Measurements from ENCODE around the gene GTF2A1L. TPM values are rescaled to one million over a fixed set of nuclear protein-coding genes. Genes with fewer than 3 reads are reported as not detected.
"Not testable (repeated sequence)": the region's sequence is repeated elsewhere in the genome, so short reads cannot be mapped to it uniquely, and the experiment has no call there.

GTF2A1L gene
- total RNA-seq, 1 donor from 2014 or later = not detected

DNA sequence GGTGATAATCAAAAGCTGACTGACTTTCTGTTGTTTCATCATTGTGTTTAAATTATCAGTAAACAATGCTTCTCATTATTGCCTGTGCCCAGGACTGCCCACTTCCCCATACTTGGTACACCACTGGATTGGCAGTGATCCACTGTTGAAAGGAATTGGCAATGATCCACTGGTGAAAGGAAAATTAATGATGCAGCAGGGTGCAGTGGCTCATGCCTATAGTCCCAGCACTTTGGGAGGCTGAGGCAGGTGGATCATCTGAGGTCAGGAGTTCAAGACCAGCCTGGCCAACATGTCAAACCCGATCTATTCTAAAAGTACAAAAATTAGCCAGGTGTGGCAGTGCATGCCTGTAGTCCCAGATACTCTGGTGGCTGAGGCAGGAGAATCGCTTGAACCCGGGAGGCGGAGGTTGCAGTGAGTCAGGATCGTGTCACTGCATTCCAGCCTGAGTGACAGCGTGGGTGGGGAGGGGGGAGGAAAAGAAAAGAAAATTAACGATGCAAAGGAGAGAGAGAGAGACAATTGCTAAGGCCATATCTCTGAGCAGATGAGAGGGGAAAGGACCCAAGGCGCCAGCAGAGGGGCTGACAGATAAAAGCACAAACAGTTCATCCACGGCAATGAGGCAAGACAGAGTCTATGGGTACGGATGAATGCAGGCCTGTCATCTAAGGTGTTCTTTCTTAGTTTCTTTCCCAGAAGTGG is 10.2 kb upstream of the GTF2A1L start:
- no peak overlapping the region for H3K27ac Mint-ChIP-seq (ENCODE audit: unreplicated experiment)
- H3K4me3 Mint-ChIP-seq (ENCODE audit: unreplicated experiment) = no peak overlapping the region
- H3K36me3 Mint-ChIP-seq (ENCODE audit: low read depth) = peaks cover 7% of the 10 kb centered on the region
- H3K27me3 Mint-ChIP-seq (ENCODE audit: low read depth) = no peaks in the 10 kb centered on the region
- TF ChIP-seq, protein P1, sequence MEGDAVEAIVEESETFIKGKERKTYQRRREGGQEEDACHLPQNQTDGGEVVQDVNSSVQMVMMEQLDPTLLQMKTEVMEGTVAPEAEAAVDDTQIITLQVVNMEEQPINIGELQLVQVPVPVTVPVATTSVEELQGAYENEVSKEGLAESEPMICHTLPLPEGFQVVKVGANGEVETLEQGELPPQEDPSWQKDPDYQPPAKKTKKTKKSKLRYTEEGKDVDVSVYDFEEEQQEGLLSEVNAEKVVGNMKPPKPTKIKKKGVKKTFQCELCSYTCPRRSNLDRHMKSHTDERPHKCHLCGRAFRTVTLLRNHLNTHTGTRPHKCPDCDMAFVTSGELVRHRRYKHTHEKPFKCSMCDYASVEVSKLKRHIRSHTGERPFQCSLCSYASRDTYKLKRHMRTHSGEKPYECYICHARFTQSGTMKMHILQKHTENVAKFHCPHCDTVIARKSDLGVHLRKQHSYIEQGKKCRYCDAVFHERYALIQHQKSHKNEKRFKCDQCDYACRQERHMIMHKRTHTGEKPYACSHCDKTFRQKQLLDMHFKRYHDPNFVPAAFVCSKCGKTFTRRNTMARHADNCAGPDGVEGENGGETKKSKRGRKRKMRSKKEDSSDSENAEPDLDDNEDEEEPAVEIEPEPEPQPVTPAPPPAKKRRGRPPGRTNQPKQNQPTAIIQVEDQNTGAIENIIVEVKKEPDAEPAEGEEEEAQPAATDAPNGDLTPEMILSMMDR (IDR thresholded peaks at IDR 0.05) = no peak
- DNase-seq (ENCODE audit: low spot score) = no peak
- no peaks in the 10 kb centered on the region for H3K9me3 Mint-ChIP-seq (ENCODE audit: low read depth)
- H3K4me1 Mint-ChIP-seq (ENCODE audit: low read depth) = no peaks in the 10 kb centered on the region

GRCh38 chr2:48613211-48613610 is 4.4 kb upstream of the GTF2A1L start:
- Mint-ChIP-seq H3K4me3 (ENCODE audit: unreplicated experiment) (no peak overlapping the region), H3K9me3 (ENCODE audit: low read depth) (peaks cover 6% of the 10 kb centered on the region), H3K27me3 (ENCODE audit: low read depth) (no peaks in the 10 kb centered on the region), H3K27ac (ENCODE audit: unreplicated experiment) (no peak overlapping the region), H3K36me3 (ENCODE audit: low read depth) (peaks cover 2% of the 10 kb centered on the region), H3K4me1 (ENCODE audit: low read depth) (no peaks in the 10 kb centered on the region)
- TF ChIP-seq, protein P1 (IDR thresholded peaks at IDR 0.05) = no peak
- DNase-seq (ENCODE audit: low spot score) = no peak

GRCh38 chr2:48614581-48614980 is 3.1 kb upstream of the GTF2A1L start:
- H3K4me1 Mint-ChIP-seq (ENCODE audit: low read depth); H3K9me3 Mint-ChIP-seq (ENCODE audit: low read depth); H3K27ac Mint-ChIP-seq (ENCODE audit: unreplicated experiment); H3K27me3 Mint-ChIP-seq (ENCODE audit: low read depth); DNase-seq (ENCODE audit: low spot score); H3K4me3 Mint-ChIP-seq (ENCODE audit: unreplicated experiment); H3K36me3 Mint-ChIP-seq (ENCODE audit: low read depth): not testable (repeated sequence)

GRCh38 chr2:48619526-48619925 is 1.9 kb downstream of the GTF2A1L start:
- H3K9me3 Mint-ChIP-seq (ENCODE audit: low read depth) = peaks cover 3% of the 10 kb centered on the region
- TF ChIP-seq, protein P1 (IDR thresholded peaks at IDR 0.05) = no peak
- H3K27me3 Mint-ChIP-seq (ENCODE audit: low read depth) = no peaks in the 10 kb centered on the region
- no peak overlapping the region for H3K4me3 Mint-ChIP-seq (ENCODE audit: unreplicated experiment)
- H3K36me3 Mint-ChIP-seq (ENCODE audit: low read depth) = no peaks in the 10 kb centered on the region
- DNase-seq (ENCODE audit: low spot score) = no peak
- H3K27ac Mint-ChIP-seq (ENCODE audit: unreplicated experiment) = no peak overlapping the region
- no peaks in the 10 kb centered on the region for H3K4me1 Mint-ChIP-seq (ENCODE audit: low read depth)

DNA sequence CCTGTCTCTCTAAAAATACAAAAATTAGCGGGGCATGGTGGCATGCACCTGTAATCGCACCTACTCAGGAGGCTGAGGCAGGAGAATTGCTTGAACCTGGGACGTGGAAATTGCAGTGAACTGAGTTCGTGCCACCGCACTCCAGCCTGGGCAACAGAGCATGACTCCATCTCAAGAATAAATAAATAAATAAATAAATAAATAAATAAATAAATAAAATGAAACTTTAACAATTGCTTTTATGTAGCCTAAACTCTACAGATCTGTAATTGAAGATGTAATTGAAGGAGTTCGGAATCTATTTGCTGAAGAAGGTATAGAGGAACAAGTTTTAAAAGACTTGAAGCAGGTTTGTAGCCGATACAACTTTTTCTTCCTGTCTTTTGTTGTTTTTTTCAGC is 2.9 kb downstream of the GTF2A1L start:
- Mint-ChIP-seq H3K27me3 (ENCODE audit: low read depth) (no peaks in the 10 kb centered on the region), H3K27ac (ENCODE audit: unreplicated experiment) (no peak overlapping the region), H3K4me1 (ENCODE audit: low read depth) (no peaks in the 10 kb centered on the region), H3K36me3 (ENCODE audit: low read depth) (no peaks in the 10 kb centered on the region), H3K9me3 (ENCODE audit: low read depth) (peaks cover 3% of the 10 kb centered on the region), H3K4me3 (ENCODE audit: unreplicated experiment) (no peak overlapping the region)
- TF ChIP-seq, protein P1 (IDR thresholded peaks at IDR 0.05) = no peak
- no peak for DNase-seq (ENCODE audit: low spot score)

GRCh38 chr2:48622691-48623090 is 5.0 kb downstream of the GTF2A1L start:
- not testable (repeated sequence) for H3K36me3 Mint-ChIP-seq (ENCODE audit: low read depth); DNase-seq (ENCODE audit: low spot score); H3K9me3 Mint-ChIP-seq (ENCODE audit: low read depth); H3K27me3 Mint-ChIP-seq (ENCODE audit: low read depth); H3K27ac Mint-ChIP-seq (ENCODE audit: unreplicated experiment); H3K4me3 Mint-ChIP-seq (ENCODE audit: unreplicated experiment); H3K4me1 Mint-ChIP-seq (ENCODE audit: low read depth)
- TF ChIP-seq, protein P1 (IDR thresholded peaks at IDR 0.05) = peak; percentile 37
